COLO668 (cell line): ENCODE data around the gene MEF2A.

Experiments used
- DNase-seq: peaks from one replicate; lab custom pipeline; 2025; ENCODE audit not compliant: unreplicated experiment; lab: John Stamatoyannopoulos, UW

The MEF2A gene

GRCh38 chr15:99702895-99703602, 137.3 kb downstream of the MEF2A start:
- no peak for DNase-seq

- DNase-seq: no peak
Observed at GRCh38 chr15:99703603-99704443, 138.0 kb downstream of the MEF2A start.

- peak; percentile 7 for DNase-seq
Observed at GRCh38 chr15:99704444-99704838, 138.7 kb downstream of the MEF2A start.

- DNase-seq: no peak
Observed at GRCh38 chr15:99706557-99707303, 140.9 kb downstream of the MEF2A start.

GRCh38 chr15:99707473-99708270, 141.9 kb downstream of the MEF2A start:
- no peak for DNase-seq

GRCh38 chr15:99708563-99708962, 142.8 kb downstream of the MEF2A start:
- no peak for DNase-seq

- DNase-seq: no peak
Observed at GRCh38 chr15:99709243-99709986, 143.6 kb downstream of the MEF2A start.

GRCh38 chr15:99711625-99712024, 145.8 kb downstream of the MEF2A start:
- no peak for DNase-seq

GRCh38 chr15:99712415-99712814, 146.6 kb downstream of the MEF2A start:
- no peak for DNase-seq

GRCh38 chr15:99716540-99717095, 150.8 kb downstream of the MEF2A start:
- DNase-seq: no peak

- DNase-seq: no peak
Observed at GRCh38 chr15:99717161-99718009, 151.6 kb downstream of the MEF2A start.

- no peak for DNase-seq
Observed at GRCh38 chr15:99718421-99718820, 152.6 kb downstream of the MEF2A start.

- DNase-seq: no peak
Observed at GRCh38 chr15:99719096-99719541, 153.3 kb downstream of the MEF2A start.

- no peak for DNase-seq
Observed at GRCh38 chr15:99720533-99720932, 154.7 kb downstream of the MEF2A start.

- no peak for DNase-seq
Observed at GRCh38 chr15:99721104-99721778, 155.5 kb downstream of the MEF2A start.

- DNase-seq: no peak
Observed at GRCh38 chr15:99721896-99722295, 156.1 kb downstream of the MEF2A start.

- DNase-seq: no peak
Observed at GRCh38 chr15:99722406-99722805, 156.6 kb downstream of the MEF2A start.

- no peak for DNase-seq
Observed at GRCh38 chr15:99726333-99726732, 160.5 kb downstream of the MEF2A start.
